Neural crest cell (in vitro differentiated cells): Measurements from ENCODE around the gene MARCHF10. TPM values are rescaled to one million over a fixed set of nuclear protein-coding genes. Genes with fewer than 3 reads are reported as not detected.

Experiments used
- DNase-seq: peaks from one replicate; pipeline ENCODE4 v3.0.0; 2021; ENCODE audit warnings: low read depth, mixed read lengths, low spot score
- H3K27ac Mint-ChIP-seq: one replicate; pipeline ENCODE4 v1.8.0; 2021; ENCODE audit warnings: mild to moderate bottlenecking, mixed read lengths; ENCODE audit not compliant: unreplicated experiment
- H3K27me3 Mint-ChIP-seq: 2 replicates; pipeline ENCODE4 v1.8.0; 2021; ENCODE audit warnings: low read depth, mild to moderate bottlenecking, mixed read lengths
- H3K36me3 Mint-ChIP-seq: 2 replicates; pipeline ENCODE4 v1.8.0; 2021; ENCODE audit warnings: low read depth, mild to moderate bottlenecking, mixed read lengths
- H3K4me1 Mint-ChIP-seq: 2 replicates; pipeline ENCODE4 v1.8.0; 2021; ENCODE audit warnings: mixed read lengths
- H3K4me3 Mint-ChIP-seq: one replicate; pipeline ENCODE4 v1.8.0; 2021; ENCODE audit warnings: mild to moderate bottlenecking, mixed read lengths
- H3K9me3 Mint-ChIP-seq: 2 replicates; pipeline ENCODE4 v1.8.0; 2021; ENCODE audit warnings: mixed read lengths
- CTCF ChIP-seq: fragments of 200-600 bp; sonication (generic); conservative IDR thresholded peaks from 2 replicates; pipeline ENCODE4 v1.5.0; 2021; ENCODE audit warnings: antibody characterized with exemption, mild to moderate bottlenecking
- total RNA-seq: library from RNA; stranded (reverse); gene quantifications from 2 replicates; pipeline ENCODE4 v1.2.1, GENCODE V29; 2021

The MARCHF10 gene
- total RNA-seq, 1 donor from 2014 or later = 0.23 TPM

- H3K9me3 Mint-ChIP-seq = no peaks in the 10 kb centered on the region
- H3K36me3 Mint-ChIP-seq = no peaks in the 10 kb centered on the region
- H3K27ac Mint-ChIP-seq = no peak overlapping the region
Measured at GRCh38 chr17:62753562-62753961, 54.6 kb downstream of the MARCHF10 start.

GRCh38 chr17:62751060-62751691 is 56.9 kb downstream of the MARCHF10 start:
- H3K4me1 Mint-ChIP-seq = no peaks in the 10 kb centered on the region
- no peak overlapping the region for H3K4me3 Mint-ChIP-seq
- H3K36me3 Mint-ChIP-seq = no peaks in the 10 kb centered on the region
- H3K27me3 Mint-ChIP-seq = no peaks in the 10 kb centered on the region
- H3K9me3 Mint-ChIP-seq = no peaks in the 10 kb centered on the region
- no peak overlapping the region for H3K27ac Mint-ChIP-seq
- no peak for DNase-seq
- no peak for TF ChIP-seq CTCF

More at GRCh38 chr17:62753562-62753961, 54.6 kb downstream of the MARCHF10 start:
- no peak overlapping the region for H3K4me3 Mint-ChIP-seq
- H3K27me3 Mint-ChIP-seq = no peaks in the 10 kb centered on the region
- DNase-seq = no peak
- TF ChIP-seq CTCF = no peak
- H3K4me1 Mint-ChIP-seq = no peaks in the 10 kb centered on the region

GRCh38 chr17:62750631-62751051 is 57.5 kb downstream of the MARCHF10 start:
- Mint-ChIP-seq H3K36me3 (no peaks in the 10 kb centered on the region), H3K9me3 (no peaks in the 10 kb centered on the region), H3K27ac (peak overlapping the region; percentile 50), H3K4me3 (no peak overlapping the region), H3K27me3 (no peaks in the 10 kb centered on the region), H3K4me1 (no peaks in the 10 kb centered on the region)
- no peak for TF ChIP-seq CTCF
- no peak for DNase-seq

- no peaks in the 10 kb centered on the region for H3K9me3 Mint-ChIP-seq
- no peaks in the 10 kb centered on the region for H3K27me3 Mint-ChIP-seq
- no peak overlapping the region for H3K4me3 Mint-ChIP-seq
- no peak for DNase-seq
- H3K4me1 Mint-ChIP-seq = no peaks in the 10 kb centered on the region
- no peaks in the 10 kb centered on the region for H3K36me3 Mint-ChIP-seq
- no peak for TF ChIP-seq CTCF
- H3K27ac Mint-ChIP-seq = peak overlapping the region; percentile 75
Measured at GRCh38 chr17:62749926-62750325, 58.2 kb downstream of the MARCHF10 start.

GRCh38 chr17:62746941-62747340 is 61.2 kb downstream of the MARCHF10 start:
- no peaks in the 10 kb centered on the region for H3K36me3 Mint-ChIP-seq
- no peak overlapping the region for H3K4me3 Mint-ChIP-seq
- no peak overlapping the region for H3K27ac Mint-ChIP-seq
- DNase-seq = no peak
- no peak for TF ChIP-seq CTCF
- no peaks in the 10 kb centered on the region for H3K4me1 Mint-ChIP-seq
- H3K9me3 Mint-ChIP-seq = no peaks in the 10 kb centered on the region
- no peaks in the 10 kb centered on the region for H3K27me3 Mint-ChIP-seq
